HuH-7.5 (cell line): Measurements from ENCODE around the gene EPHA4.

Source experiments
- DNase-seq: peaks from one replicate; pipeline ENCODE4 v3.0.0; 2011; ENCODE audit warnings: low spot score

The EPHA4 gene

DNA sequence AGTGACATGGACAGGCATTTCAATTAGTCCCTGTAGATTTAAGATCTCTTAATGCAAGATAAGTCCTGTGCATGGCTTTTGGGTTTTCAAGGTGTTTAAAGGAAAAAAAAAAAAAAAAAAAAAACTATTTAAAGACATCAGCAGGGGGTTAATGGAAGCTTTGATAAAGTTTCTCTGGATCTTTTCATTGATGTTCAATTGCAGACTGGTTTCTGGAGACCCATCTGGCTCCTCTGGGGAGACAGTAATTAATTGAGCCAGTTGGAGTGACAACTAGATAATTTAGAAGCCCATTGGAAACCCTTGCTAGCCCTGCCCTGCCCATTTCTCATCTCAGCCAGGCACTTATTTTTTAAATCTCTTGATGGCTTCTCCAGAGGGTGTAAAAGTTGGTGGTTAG, 98.7 kb downstream of the EPHA4 start:
- DNase-seq = no peak

DNA sequence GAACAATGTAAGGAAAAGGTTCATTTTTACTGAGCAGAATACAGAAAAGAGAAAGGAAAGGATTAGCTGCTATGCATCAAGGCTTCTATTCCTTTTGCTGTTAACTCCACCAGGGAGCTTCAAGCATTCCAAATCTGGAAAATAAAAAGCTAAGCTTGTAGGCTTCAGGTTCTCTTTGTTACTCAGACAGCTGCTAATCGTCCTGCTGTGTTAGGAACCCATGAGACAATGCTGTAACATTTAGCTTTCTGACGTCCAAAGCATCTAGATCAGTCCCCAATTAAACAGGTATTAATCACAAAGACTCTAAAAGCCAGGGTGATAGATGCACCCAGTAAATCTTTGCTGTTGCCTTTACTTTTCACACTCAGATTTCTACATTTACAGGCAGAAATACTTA, 103.8 kb downstream of the EPHA4 start:
- no peak for DNase-seq

DNA sequence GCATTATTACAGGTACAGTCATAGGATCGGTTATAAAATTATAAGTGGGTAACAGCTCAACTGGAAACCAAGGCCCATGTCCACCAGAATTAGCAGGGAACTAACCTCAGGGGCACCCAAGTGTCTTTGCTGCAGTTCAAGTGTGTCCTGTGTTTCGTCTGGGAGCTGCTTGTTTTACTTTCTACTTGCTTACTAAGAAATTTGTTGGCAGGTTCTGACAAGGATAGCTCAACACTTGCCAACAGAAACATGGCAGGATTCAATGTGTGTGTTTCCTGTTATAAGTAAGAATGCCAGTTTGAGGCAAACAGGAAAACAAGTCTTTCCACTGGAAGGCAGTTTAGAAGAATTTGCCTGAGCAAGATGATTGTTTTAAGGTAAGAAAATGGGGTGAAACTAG, 104.5 kb downstream of the EPHA4 start:
- no peak for DNase-seq

DNA sequence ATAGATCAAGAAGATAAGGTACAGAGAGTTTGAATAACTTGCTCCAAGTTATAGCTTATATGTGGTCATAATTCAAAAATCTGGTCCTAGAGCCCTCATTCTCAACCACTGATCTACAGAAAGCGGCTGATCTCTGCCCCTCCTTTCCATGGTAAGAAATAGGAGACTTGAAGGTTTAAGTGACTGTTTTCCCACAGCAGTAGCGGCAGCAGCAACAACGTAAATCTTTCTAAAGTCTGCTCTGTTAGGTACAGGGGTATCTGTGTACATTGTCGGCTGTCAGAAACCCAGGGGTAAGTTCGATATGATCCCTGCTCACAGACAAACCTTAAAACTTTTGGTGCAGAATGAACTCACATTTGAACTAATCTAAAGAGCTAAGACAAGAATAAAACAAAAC, 105.4 kb downstream of the EPHA4 start:
- no peak for DNase-seq

DNA sequence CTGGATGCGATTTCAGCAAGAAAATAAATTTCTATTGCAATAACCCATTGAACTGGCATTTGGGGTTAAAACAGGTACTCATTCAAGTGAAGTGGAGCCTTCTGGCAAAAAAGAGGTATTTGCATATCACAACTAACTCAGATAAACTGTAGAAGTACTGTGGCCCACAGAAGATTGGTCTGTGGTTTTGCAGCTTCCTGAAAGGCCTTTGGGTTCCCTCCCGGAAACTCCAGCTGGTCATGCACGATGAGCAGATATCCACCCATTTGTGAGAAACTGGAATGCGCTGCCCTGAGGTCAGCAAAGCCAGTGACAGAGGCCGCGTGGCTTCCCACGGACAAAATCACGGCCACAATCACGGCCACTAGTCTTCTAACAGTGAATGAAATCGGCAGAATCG, 106.3 kb downstream of the EPHA4 start:
- DNase-seq = no peak

DNA sequence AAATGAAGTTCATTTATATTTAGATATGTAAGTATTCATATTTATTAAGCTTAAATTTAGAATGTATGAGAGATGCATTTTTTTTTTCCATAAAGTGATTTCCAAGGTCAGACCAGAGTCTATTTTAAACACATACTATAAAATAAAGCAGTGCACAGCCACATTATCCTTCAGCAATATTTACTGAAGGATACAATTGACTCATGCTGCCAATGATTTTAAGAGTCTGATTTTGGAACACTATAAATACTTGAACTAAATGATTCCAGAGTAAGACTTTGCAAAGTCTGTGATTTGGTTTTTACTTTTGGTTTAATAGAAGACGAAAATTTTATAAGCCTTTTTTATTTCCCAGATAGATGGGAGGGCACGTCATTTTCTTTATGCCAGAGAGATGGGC, 107.1 kb downstream of the EPHA4 start:
- no peak for DNase-seq

DNA sequence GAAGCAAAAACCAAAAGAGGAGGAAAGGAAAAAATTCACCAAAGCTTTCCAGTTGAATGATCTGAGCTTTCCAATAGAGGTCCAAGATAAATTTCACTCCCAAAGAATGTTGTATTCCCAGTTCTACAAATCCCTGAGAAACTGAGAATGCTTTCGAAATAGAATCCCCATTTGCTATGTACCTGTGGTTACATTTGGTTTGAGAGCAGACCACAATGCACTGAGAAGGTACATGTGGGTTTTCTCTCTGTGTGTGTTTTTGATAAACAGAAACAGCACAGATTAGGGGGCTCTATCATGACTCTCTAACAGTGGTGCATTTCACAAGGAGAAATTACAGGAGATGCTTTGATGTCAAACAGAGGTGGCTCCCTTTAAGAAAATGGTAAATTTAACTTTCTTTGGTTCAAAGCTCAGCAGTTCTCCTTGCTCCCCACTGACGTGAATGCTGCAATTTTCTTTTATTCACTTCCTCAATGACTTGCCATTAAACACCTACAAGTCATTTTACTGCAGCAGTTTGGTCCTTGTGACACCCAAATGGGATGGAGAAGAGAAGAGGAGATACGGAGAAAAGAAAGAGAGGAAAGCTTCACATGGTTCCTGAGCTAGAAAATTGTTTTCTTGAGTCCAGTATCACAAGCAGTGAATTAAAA, 108.7 kb downstream of the EPHA4 start:
- DNase-seq = no peak

DNA sequence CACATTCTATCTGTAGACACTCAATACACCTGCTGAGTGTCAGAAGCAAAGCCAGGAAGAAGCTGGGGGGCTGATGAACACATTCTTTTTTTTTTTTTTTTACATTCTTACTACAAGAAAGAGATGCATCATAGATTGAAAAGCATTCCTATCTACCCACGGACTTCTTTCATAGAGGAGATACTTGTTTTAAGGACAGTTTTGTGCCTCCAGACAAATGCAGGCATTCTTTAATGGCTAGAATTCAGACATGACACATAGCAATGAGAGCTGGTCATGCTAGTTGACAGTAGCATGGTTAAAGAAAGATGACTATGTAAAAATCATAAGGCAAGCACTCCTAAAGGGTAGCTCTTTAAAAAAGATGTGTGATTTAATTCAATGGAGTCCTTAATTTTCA, 110.2 kb downstream of the EPHA4 start:
- no peak for DNase-seq

DNA sequence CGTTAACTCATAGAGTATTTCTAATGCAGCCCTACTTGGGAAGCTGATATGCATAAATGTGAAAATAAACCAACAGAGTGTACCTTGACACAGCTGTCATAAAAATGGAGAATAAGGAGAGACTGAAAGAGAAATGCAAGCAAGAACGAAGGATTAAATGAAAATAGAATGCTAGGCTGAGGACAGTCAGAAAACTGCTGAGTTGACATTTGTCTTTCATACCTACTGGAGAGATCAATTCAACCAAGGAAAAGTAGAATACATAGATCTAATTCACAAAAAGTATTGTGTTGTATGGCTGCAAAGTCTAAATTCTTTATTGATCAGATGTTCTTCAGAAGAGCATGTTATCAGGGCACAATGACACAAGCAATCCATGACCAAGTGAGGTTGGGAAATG, 112.0 kb downstream of the EPHA4 start:
- DNase-seq = no peak

DNA sequence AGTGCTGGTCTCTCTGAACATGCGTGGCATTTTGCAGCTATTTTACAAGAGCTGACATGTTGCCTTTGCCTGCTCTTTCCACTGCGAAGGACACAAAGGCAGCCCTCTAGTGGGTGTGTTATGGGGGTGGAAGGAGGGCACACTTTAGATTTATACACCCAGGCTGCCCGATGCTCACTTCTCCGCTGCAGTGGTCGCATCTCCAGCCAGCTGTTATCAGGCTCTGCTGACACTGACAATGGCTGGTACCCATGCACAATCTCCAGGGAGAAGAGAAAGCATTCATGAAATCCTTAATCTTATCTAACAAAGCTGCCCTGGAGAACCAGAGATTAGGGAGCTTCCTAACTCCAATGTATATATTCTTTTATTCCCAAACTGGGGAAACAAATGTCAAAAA, 113.5 kb downstream of the EPHA4 start:
- DNase-seq = no peak

DNA sequence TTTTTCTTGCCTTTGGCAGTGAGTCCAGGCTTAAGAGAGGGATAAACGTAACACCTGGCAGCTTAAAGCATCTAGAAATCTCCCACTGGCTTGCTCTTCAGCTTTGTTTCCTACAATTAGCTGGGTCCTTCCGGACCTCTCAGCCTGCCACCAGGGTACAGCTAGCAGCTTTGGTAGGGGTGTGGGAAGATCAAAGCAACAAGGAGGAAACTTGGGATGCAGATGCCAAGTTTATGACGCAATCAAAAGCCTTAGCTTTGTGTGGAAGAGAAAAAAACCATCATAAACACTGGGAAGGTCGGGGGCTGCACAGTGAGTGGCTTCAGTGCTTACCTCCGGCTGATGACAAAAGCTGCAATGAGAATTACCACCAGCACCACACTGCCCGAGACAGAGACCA, 116.9 kb downstream of the EPHA4 start:
- DNase-seq = no peak

DNA sequence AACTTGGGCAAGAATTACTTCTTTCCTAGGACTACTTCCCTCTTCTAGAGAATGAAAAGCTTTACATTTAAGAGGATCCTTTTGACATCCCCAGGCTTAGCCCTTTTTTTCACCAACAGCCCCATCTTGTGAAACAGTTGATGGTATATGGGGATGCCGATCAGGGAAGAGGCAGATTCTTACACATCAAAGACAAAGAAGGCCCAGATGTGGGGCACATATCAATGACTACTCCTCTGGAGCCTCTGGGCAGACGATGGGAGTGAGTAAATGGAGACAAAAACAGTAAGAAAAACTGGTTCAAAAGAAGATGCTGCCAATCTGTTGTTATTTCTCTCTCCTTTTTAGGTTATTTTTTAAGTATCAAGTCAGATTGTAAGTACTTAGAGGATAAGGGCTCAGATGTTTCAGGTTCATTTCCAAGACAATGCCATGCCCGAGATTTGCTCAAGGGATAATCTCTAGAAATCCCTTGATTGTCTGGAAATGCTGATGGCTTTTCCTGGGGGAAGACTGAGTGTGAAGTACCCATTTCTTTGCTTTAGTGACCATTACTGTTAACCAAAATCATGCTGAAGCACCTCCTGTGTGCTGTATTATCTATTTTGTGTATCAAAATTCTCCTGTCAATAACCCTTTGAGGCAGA, 117.5 kb downstream of the EPHA4 start:
- DNase-seq = no peak

DNA sequence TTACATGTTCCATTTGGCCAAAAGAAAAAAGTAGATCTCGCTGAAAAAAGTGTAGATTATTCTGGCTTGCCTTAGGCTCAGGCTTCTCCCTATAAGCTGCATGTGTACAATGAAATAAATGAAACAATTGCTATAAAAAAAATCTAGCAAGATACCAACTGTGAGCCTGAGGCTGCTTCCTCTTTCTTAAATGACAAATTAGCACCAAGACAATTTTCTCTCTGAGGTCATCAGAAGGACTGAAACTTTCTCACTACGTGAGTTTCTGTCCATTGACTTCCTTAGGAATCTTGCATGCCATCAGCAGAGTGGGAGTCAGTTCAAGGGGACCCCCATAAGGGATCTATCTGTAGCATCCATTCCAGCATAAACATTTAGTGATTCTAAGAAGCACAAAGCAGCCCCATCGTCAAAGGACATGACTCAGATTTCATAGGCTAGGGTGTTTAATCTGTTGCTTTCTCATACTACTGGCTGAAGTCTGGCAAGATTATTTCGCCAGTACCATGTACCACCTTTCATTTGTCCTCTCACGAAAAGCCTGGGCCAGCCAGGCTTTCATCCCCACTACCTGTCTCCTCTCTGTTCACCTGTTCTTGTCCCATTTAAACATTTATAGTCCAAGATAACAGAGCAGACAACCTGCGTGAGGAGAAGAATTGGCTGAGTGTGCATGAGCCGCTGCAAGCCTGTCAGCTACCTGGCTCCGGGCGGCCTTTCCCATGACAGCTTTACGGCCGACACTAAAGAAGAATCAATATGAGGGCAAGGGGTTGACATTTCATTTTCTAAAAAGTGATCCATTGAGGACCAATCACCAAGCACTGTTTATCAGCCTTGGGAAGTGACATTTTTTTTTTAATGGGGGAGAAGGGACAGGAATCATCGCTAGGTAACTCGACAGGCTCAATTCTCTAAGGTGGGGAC, 120.0 kb downstream of the EPHA4 start:
- no peak for DNase-seq

DNA sequence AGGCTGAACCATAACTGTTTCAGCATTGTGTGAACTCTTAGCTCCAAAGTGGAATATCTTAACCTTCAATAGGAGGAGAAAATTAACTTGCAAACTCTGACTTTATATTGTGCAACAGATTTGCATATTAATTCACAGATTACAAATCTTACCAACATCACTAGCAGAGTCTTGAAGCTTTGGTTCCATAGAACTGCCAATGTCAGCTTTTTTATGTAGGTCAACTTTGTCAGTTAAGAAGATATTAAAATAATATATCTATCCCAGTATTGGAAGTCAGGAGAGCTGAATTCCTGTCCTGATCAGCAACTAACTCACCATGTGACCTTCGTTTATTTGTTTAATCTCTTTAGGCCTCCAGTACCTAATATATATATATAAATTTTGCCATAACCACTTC, 121.8 kb downstream of the EPHA4 start:
- no peak for DNase-seq

DNA sequence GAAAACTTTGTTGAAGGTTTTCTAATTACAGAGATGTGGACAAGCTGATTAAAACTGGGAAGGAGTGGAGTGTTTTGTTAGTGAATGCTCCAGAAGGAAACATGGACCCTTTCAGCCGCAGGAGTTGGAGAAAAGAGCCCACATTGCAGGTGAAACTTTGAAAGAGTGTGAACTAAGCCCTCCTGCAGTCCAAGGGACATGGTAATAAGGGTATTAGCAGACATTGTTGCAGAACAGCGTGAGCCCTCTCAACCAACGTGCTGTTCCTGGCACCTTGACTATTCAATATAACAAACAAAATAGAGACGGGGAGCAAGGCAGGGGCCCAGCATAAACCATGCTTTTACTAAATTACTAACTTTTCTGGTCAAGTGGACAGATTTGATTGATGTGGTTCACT, 122.7 kb downstream of the EPHA4 start:
- no peak for DNase-seq

DNA sequence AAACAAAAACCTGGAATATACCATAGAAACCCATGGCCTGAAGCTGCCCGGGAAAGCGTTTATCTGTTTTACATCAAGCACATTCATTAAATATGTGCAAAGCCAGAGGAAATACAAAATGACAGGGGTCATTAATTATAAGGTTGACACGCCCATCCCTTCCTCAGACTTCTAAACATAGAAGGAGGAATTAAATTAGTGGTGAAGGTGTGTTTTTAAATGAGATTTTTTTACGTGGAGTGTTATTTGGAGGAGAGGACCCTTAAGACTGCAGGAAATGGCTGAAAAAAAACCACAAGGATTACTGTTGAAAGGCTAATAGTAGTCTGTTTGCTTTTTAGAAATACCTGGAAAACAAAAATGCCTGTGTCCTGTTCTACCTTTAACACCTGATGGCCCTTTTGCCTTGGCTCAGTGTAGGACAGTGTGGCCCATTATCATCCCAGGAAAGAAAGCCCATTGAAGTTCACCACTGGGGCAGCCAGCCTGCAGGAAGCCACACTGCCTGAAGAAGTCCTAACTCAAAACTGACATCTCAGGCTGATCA, 123.2 kb downstream of the EPHA4 start:
- DNase-seq = no peak

DNA sequence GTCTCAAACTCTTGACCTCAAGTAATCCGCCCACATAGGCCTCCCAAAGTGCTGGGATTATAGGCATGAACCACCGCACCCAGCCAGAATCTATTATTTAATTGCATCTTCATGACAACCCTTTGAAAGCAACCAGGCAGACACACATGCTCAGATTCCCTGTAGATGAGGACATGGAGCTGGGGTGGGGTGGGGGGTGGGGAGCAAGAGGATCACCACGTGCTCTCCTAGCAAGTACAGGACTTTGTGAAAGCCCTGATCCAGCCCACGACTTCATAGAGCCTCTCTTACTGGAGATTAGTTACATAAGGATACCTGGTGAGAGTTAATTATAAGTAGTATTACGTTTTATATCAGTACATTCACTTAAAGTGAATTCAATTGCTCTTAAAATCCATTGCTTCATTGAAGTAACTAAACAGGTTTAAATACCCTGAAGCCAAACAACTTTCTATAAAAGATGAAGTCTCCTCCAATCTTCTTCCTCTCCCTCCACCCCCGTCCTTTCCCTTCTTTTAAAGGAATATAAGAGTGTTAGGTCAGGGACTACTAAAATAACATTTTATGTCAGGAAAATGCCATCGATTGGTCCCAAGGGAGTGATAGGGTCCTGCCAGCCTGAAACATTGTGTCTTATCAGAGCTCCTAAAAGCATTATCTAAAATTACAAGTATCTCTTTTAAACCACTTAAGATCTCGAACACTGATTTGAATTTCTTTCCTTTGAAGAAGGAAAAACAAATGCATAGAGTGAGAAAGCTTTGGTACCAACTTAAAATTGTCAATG, 123.9 kb downstream of the EPHA4 start:
- DNase-seq = no peak

DNA sequence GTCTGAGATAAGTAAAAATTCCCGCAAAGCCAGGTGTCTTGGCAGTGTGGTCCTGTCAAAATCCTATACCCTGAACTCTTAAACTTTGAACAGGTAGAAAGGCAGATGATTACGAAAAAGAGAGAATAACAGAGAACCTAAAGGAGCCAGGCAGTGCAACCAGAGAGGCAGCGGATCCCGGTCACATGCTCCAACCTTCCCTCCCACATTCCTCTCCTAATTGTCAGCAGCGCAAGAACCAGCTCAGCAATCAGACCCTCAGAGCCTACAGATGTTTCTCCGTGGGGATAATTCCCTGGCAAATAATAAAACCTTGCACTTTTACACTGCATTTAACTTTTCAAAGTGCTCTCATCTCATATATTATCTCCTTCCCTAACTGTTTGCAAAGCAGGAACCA, 124.8 kb downstream of the EPHA4 start:
- DNase-seq = no peak

DNA sequence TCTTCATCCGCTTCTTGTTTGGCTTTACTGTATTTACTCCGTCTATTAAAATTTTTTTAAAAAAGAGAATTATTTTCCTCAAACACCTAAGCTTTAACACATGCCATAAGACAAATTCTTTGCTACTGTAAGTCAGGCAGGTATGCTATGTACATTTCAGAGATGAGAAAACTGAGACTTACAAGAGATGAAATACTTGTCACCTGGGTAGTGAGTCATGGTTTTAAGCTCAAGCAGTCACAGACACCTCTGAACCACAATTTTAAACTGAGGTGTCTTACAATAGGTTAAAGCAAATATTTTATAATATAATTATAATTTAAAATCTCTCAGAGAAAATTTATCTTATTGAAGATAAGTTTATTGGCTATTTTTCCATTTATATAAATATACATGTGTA, 126.0 kb downstream of the EPHA4 start:
- no peak for DNase-seq

DNA sequence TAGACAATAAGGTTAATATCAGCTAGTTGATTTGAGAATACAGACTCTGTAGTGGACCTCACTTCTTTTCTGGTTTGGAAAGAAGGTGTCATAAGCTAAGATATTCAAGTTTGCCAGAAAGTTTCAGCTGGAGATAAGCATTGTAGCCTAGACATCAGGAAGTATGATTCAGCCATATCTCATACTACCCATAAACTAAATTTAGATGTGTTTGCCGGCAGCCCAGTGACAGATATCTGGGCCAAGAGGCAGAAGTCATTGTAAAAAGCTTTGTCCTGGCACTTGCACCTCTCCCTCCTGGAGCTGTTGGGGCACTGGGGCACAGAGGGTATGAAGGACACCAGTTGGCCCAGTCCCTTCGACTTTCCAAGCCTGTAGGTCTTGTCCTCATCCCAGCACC, 128.0 kb downstream of the EPHA4 start:
- DNase-seq = no peak

DNA sequence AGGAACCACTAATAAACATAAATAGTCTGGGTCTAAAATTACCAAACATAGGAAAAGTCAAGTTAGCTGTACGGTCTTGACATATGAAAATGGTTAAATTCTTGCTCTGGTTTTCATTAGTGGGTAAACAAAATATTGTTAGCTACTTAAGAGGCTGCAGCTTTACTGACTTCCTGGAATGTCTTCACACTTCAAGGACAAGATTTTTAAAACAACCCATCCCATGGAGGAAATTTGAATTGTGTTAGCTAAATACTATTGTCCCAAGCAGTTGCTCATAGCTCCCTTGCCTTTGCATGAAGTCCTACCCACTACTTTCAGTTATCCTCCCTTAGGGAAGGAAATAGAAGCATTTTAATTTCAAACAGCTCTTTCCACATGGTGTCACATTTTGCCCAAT, 128.5 kb downstream of the EPHA4 start:
- DNase-seq = no peak

DNA sequence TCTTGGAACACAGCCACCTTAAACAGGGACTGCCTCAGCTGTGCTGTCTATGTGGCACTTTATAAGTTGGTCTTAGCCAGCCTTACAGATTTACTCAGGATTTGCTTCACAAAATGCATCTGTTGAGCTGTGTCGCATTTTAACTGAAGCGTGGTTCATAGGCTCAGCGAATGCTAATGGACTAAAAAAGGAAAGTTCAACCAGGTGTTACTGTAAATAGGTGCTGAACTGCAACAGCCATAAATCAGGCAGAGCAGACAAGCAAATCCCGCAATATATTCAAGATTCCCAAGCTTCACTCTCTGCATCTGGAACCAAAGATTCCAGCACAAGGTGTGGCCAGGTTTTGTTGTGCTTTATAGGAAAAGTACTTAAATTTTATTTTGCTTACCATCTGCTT, 130.0 kb downstream of the EPHA4 start:
- no peak for DNase-seq
